ENCODE measurements around the gene APOD.
"Not testable (repeated sequence)": the region's sequence is repeated elsewhere in the genome, so short reads cannot be mapped to it uniquely, and the experiment has no call there.

Gene APOD

GRCh38 chr3:195622523-195623170 lies 38.9 kb upstream of the APOD start:
- peaks cover 11 to 16% of the 10 kb centered on the region in 2 donors for H3K27me3 Mint-ChIP-seq
- DNase-seq; ATAC-seq (replicated peaks); H3K4me3 Mint-ChIP-seq; H3K4me1 Mint-ChIP-seq; H3K36me3 Mint-ChIP-seq; H3K9me3 Mint-ChIP-seq: not testable (repeated sequence)
- peak overlapping the region; percentile 43 for H3K27ac Mint-ChIP-seq

- Mint-ChIP-seq H3K27ac (peak overlapping the region; percentile 71), H3K27me3 (peaks cover 10 to 11% of the 10 kb centered on the region in 2 donors)
- not testable (repeated sequence) for H3K4me1 Mint-ChIP-seq; DNase-seq; ATAC-seq (replicated peaks); H3K36me3 Mint-ChIP-seq; H3K4me3 Mint-ChIP-seq; H3K9me3 Mint-ChIP-seq
Measured at GRCh38 chr3:195622012-195622411, 38.3 kb upstream of the APOD start.

GRCh38 chr3:195621095-195621494 lies 37.4 kb upstream of the APOD start:
- not testable (repeated sequence) for H3K9me3 Mint-ChIP-seq

GRCh38 chr3:195620476-195620875 lies 36.7 kb upstream of the APOD start:
- not testable (repeated sequence) for DNase-seq; H3K27ac Mint-ChIP-seq; ATAC-seq (replicated peaks); H3K4me1 Mint-ChIP-seq; H3K4me3 Mint-ChIP-seq; H3K36me3 Mint-ChIP-seq; H3K9me3 Mint-ChIP-seq
- H3K27me3 Mint-ChIP-seq, result peaks cover 7 to 11% of the 10 kb centered on the region in 2 donors

More at GRCh38 chr3:195621095-195621494, 37.4 kb upstream of the APOD start:
- H3K4me3 Mint-ChIP-seq; ATAC-seq (replicated peaks); H3K27ac Mint-ChIP-seq; H3K36me3 Mint-ChIP-seq; H3K4me1 Mint-ChIP-seq; DNase-seq: not testable (repeated sequence)
- H3K27me3 Mint-ChIP-seq, result peaks cover 7 to 11% of the 10 kb centered on the region in 2 donors

- Mint-ChIP-seq H3K27ac (peak overlapping the region; percentile 38), H3K27me3 (peaks cover 7 to 11% of the 10 kb centered on the region in 2 donors)
- H3K4me1 Mint-ChIP-seq; H3K4me3 Mint-ChIP-seq; H3K36me3 Mint-ChIP-seq; H3K9me3 Mint-ChIP-seq; DNase-seq; ATAC-seq (replicated peaks): not testable (repeated sequence)
Measured at GRCh38 chr3:195619591-195620369, 36.0 kb upstream of the APOD start.

- H3K9me3 Mint-ChIP-seq; H3K27ac Mint-ChIP-seq; DNase-seq; ATAC-seq (replicated peaks); H3K36me3 Mint-ChIP-seq; H3K4me3 Mint-ChIP-seq; H3K4me1 Mint-ChIP-seq: not testable (repeated sequence)
- H3K27me3 Mint-ChIP-seq, result peaks cover 7 to 11% of the 10 kb centered on the region in 2 donors
Measured at GRCh38 chr3:195617784-195618659, 34.3 kb upstream of the APOD start.

- H3K27me3 Mint-ChIP-seq, result peaks cover 12 to 16% of the 10 kb centered on the region in 2 donors
- H3K36me3 Mint-ChIP-seq; ATAC-seq (replicated peaks); H3K4me1 Mint-ChIP-seq; H3K4me3 Mint-ChIP-seq; DNase-seq; H3K9me3 Mint-ChIP-seq; H3K27ac Mint-ChIP-seq: not testable (repeated sequence)
Measured at GRCh38 chr3:195617134-195617533, 33.4 kb upstream of the APOD start.

GRCh38 chr3:195616681-195617080 lies 32.9 kb upstream of the APOD start:
- ATAC-seq (replicated peaks) (no peak), DNase-seq (no peak)
- no peak overlapping the region for H3K27ac Mint-ChIP-seq
- H3K9me3 Mint-ChIP-seq, result no peaks in the 10 kb centered on the region
- peaks cover 15% of the 10 kb centered on the region in 2 donors for H3K27me3 Mint-ChIP-seq
- no peak overlapping the region for H3K4me3 Mint-ChIP-seq
- peaks cover 0 to 5% of the 10 kb centered on the region in 2 donors for H3K4me1 Mint-ChIP-seq
- no peaks in the 10 kb centered on the region for H3K36me3 Mint-ChIP-seq

- H3K27ac Mint-ChIP-seq; ATAC-seq (replicated peaks); DNase-seq; H3K9me3 Mint-ChIP-seq; H3K4me1 Mint-ChIP-seq; H3K4me3 Mint-ChIP-seq; H3K36me3 Mint-ChIP-seq: not testable (repeated sequence)
- peaks cover 16 to 17% of the 10 kb centered on the region in 2 donors for H3K27me3 Mint-ChIP-seq
Measured at GRCh38 chr3:195615952-195616537, 32.3 kb upstream of the APOD start.

- not testable (repeated sequence) for H3K36me3 Mint-ChIP-seq, DNase-seq, H3K4me1 Mint-ChIP-seq, H3K4me3 Mint-ChIP-seq, H3K9me3 Mint-ChIP-seq
- peak in 1 of 2 donors; percentile 72 for ATAC-seq (replicated peaks)
- Mint-ChIP-seq H3K27me3 (peaks cover 15 to 18% of the 10 kb centered on the region in 2 donors), H3K27ac (peak overlapping the region; percentile 48)
Measured at GRCh38 chr3:195614672-195615504, 31.1 kb upstream of the APOD start.

- Mint-ChIP-seq H3K36me3 (no peaks in the 10 kb centered on the region), H3K9me3 (peaks cover 0 to 2% of the 10 kb centered on the region in 2 donors), H3K4me3 (no peak overlapping the region), H3K27me3 (peaks cover 19 to 22% of the 10 kb centered on the region in 2 donors), H3K4me1 (peaks cover 0 to 5% of the 10 kb centered on the region in 2 donors), H3K27ac (no peak overlapping the region)
- ATAC-seq (replicated peaks), result no peak
- no peak for DNase-seq
Measured at GRCh38 chr3:195613468-195614069, 29.8 kb upstream of the APOD start.

GRCh38 chr3:195612075-195612800 lies 28.5 kb upstream of the APOD start:
- Mint-ChIP-seq H3K4me1 (peaks cover 0 to 5% of the 10 kb centered on the region in 2 donors), H3K27ac (no peak overlapping the region)
- ATAC-seq (replicated peaks), result no peak

More at GRCh38 chr3:195612075-195612800, 28.5 kb upstream of the APOD start:
- DNase-seq, result no peak
- Mint-ChIP-seq H3K27me3 (peaks cover 21 to 26% of the 10 kb centered on the region in 2 donors), H3K9me3 (peaks cover 0 to 4% of the 10 kb centered on the region in 2 donors), H3K36me3 (peaks cover under 1 to 4% of the 10 kb centered on the region in 2 donors), H3K4me3 (no peak overlapping the region)

Measured in stimulated activated naive B cell treated with anti-CD40 and anti-IgM and Interleukin-4, amounts not matched to agents 10 μg/mL and 1 μg/mL and 100 μg/mL, for 72 hours (primary cell).